Neuronal stem cell (in vitro differentiated cells): ENCODE results near the gene TUBGCP6.

Experiments used
- DNase-seq: peaks from one replicate; pipeline ENCODE4 v3.0.0-alpha.2; 2013; ENCODE audit warnings: low spot score
- H2AFZ ChIP-seq: one replicate; pipeline ENCODE4 v1.6.1; 2013; ENCODE audit warnings: mild to moderate bottlenecking, low read length, inconsistent platforms
- H2AK5ac ChIP-seq: 2 replicates; pipeline ENCODE4 v1.6.1; 2013; ENCODE audit warnings: low read depth, mild to moderate bottlenecking, inconsistent platforms, low read length, moderate library complexity, mixed read lengths
- H2BK120ac ChIP-seq: 2 replicates; pipeline ENCODE4 v1.6.1; 2013; ENCODE audit warnings: low read depth, mild to moderate bottlenecking, inconsistent platforms, low read length, moderate library complexity, mixed read lengths
- H2BK12ac ChIP-seq: one replicate; pipeline ENCODE4 v1.6.1; 2013; ENCODE audit warnings: low read length, inconsistent platforms
- H2BK15ac ChIP-seq: 2 replicates; pipeline ENCODE4 v1.6.1; 2013; ENCODE audit warnings: mild to moderate bottlenecking, low read length, inconsistent platforms, mixed read lengths
- H2BK5ac ChIP-seq: one replicate; pipeline ENCODE4 v1.6.1; 2013; ENCODE audit warnings: inconsistent platforms, mild to moderate bottlenecking, low read length, moderate library complexity
- H3K14ac ChIP-seq: one replicate; pipeline ENCODE4 v1.6.1; 2013; ENCODE audit warnings: low read length, inconsistent platforms
- H3K18ac ChIP-seq: 2 replicates; pipeline ENCODE4 v1.6.1; 2013; ENCODE audit warnings: low read length, inconsistent platforms
- H3K23ac ChIP-seq: 2 replicates; pipeline ENCODE4 v1.6.1; 2013; ENCODE audit warnings: low read depth, mild to moderate bottlenecking, mixed read lengths, low read length, inconsistent platforms; ENCODE audit not compliant: poor library complexity
- H3K27ac ChIP-seq: replicated peaks from 3 replicates; pipeline ENCODE4 v1.5.1; 2013; ENCODE audit warnings: low read length, inconsistent platforms
- H3K27me3 ChIP-seq, 3 experiments: 2 replicates each; pipeline ENCODE4 v1.6.1; 2013; ENCODE audit warnings: low read length in 3 of 3, mild to moderate bottlenecking in 2 of 3, inconsistent platforms in 1 of 3, low read depth in 1 of 3, mixed read lengths in 1 of 3, moderate library complexity in 1 of 3; ENCODE audit not compliant: control insufficient read depth in 3 of 3, insufficient read depth in 3 of 3
- H3K36me3 ChIP-seq, 2 donors: replicated peaks in 1 of 2; 2 replicates each; pipeline ENCODE4 v1.6.1; 2013; ENCODE audit warnings: low read length in 2 of 2; ENCODE audit not compliant: control insufficient read depth in 2 of 2, insufficient read depth in 2 of 2
- H3K4ac ChIP-seq: 2 replicates; pipeline ENCODE4 v1.6.1; 2013; ENCODE audit warnings: inconsistent platforms, mild to moderate bottlenecking, low read length, moderate library complexity
- H3K4me1 ChIP-seq, 2 donors: 1 replicate in 1 of 2; 2 replicates in 1 of 2; pipeline ENCODE4 v1.6.1; 2013; ENCODE audit warnings: low read length in 2 of 2, low read depth in 1 of 2; ENCODE audit not compliant: control insufficient read depth in 2 of 2, insufficient read depth in 1 of 2
- H3K4me2 ChIP-seq: one replicate; pipeline ENCODE4 v1.6.1; 2013; ENCODE audit warnings: mild to moderate bottlenecking, low read length, inconsistent platforms; ENCODE audit not compliant: insufficient read depth, poor library complexity, severe bottlenecking
- H3K4me3 ChIP-seq, 2 donors: 2 replicates each; pipeline ENCODE4 v1.5.1; 2013; ENCODE audit warnings: low read length in 2 of 2, mild to moderate bottlenecking in 2 of 2, inconsistent platforms in 1 of 2, moderate library complexity in 1 of 2
- H3K79me1 ChIP-seq: one replicate; pipeline ENCODE4 v1.6.1; 2013; ENCODE audit warnings: low read depth, mild to moderate bottlenecking, inconsistent platforms, low read length, moderate library complexity
- H3K9ac ChIP-seq: one replicate; pipeline ENCODE4 v1.6.1; 2013; ENCODE audit warnings: mild to moderate bottlenecking, low read depth, low read length, inconsistent platforms; ENCODE audit not compliant: poor library complexity
- H3K9me3 ChIP-seq, 2 donors: replicated peaks in 1 of 2; 2 replicates each; pipeline versions ENCODE3 to v1.6.1; 2013; ENCODE audit warnings: low read length in 2 of 2, mild to moderate bottlenecking in 2 of 2, inconsistent platforms in 1 of 2, low read depth in 1 of 2, mixed read lengths in 1 of 2, moderate library complexity in 1 of 2; ENCODE audit not compliant: control insufficient read depth in 2 of 2, insufficient read depth in 1 of 2
- H4K8ac ChIP-seq: one replicate; pipeline ENCODE4 v1.6.1; 2013; ENCODE audit warnings: low read depth, mild to moderate bottlenecking, inconsistent platforms, low read length, moderate library complexity
- H4K91ac ChIP-seq: one replicate; pipeline ENCODE4 v1.6.1; 2013; ENCODE audit warnings: low read length, low read depth, mild to moderate bottlenecking, inconsistent platforms; ENCODE audit not compliant: poor library complexity
- WGBS, 2 donors: extraction: QIAGEN DNeasy Blood & Tissue Kit; methylation state at CpG; one replicate each; pipeline ENCODE4 v1.1.7; 2013; ENCODE audit warnings: missing lambda C conversion rate in 2 of 2, mixed read lengths in 1 of 2; ENCODE audit not compliant: insufficient read length in 2 of 2, insufficient replicate concordance in 1 of 2; ENCODE audit errors: extremely low coverage in 2 of 2; 5-methylcytosine and 5-hydroxymethylcytosine counted together

The TUBGCP6 gene

GRCh38 chr22:50272044-50272802 lies 27.4 kb upstream of the TUBGCP6 start:
- no peak overlapping the region for H4K8ac ChIP-seq
- peak overlapping the region; percentile 23 for H2BK15ac ChIP-seq
- H3K14ac ChIP-seq: no peak overlapping the region
- no peak overlapping the region for H3K4me3 ChIP-seq
- H2BK120ac ChIP-seq: peak overlapping the region; percentile 92
- peak overlapping the region; percentile 90 for H2AK5ac ChIP-seq
- peak overlapping the region; percentile 83 for H2BK5ac ChIP-seq
- peak overlapping the region; percentile 82 for H3K27ac ChIP-seq
- WGBS, 2 donors: no CpG with 5 or more reads among the region's 26 CpGs
- peak overlapping the region; percentile 46 for H3K9ac ChIP-seq
- no peak overlapping the region for H4K91ac ChIP-seq
- H3K23ac ChIP-seq: no peak overlapping the region
- H3K9me3 ChIP-seq: peaks cover 5 to 7% of the 10 kb centered on the region in 2 donors
- no peak overlapping the region for H3K4ac ChIP-seq
- H3K27me3 ChIP-seq: peaks cover 0 to 9% (median 0%) of the 10 kb centered on the region in 3 experiments
- DNase-seq: peak; percentile 24
- no peak overlapping the region for H2BK12ac ChIP-seq
- H2AFZ ChIP-seq: peak overlapping the region; percentile 55
- H3K36me3 ChIP-seq: peaks cover 19 to 33% of the 10 kb centered on the region in 2 donors
- H3K4me1 ChIP-seq: peaks cover 26 to 29% of the 10 kb centered on the region in 2 donors
- H3K79me1 ChIP-seq: peaks cover 5% of the 10 kb centered on the region
- H3K18ac ChIP-seq: peak overlapping the region; percentile 96
- H3K4me2 ChIP-seq: peak overlapping the region; percentile 60

- peak overlapping the region; percentile 76 for H3K18ac ChIP-seq
- H3K4me2 ChIP-seq: peak overlapping the region; percentile 83
- H3K36me3 ChIP-seq: peaks cover 16 to 31% of the 10 kb centered on the region in 2 donors
- H3K14ac ChIP-seq: no peak overlapping the region
- H4K8ac ChIP-seq: no peak overlapping the region
- H3K27ac ChIP-seq: peak overlapping the region; percentile 93
- peaks cover 5% of the 10 kb centered on the region for H3K79me1 ChIP-seq
- peaks cover 7 to 9% of the 10 kb centered on the region in 2 donors for H3K9me3 ChIP-seq
- H3K27me3 ChIP-seq: peaks cover 0 to 9% (median 0%) of the 10 kb centered on the region in 3 experiments
- H3K4me1 ChIP-seq: peaks cover 26 to 29% of the 10 kb centered on the region in 2 donors
- peak overlapping the region; percentile 60 for H3K9ac ChIP-seq
- H4K91ac ChIP-seq: no peak overlapping the region
- no CpG with 5 or more reads among the region's 45 CpGs for WGBS, 2 donors
- H2BK15ac ChIP-seq: peak overlapping the region; percentile 92
- DNase-seq: peak; percentile 89
- H2BK120ac ChIP-seq: no peak overlapping the region
- H2AK5ac ChIP-seq: peak overlapping the region; percentile 93
- H2BK5ac ChIP-seq: peak overlapping the region; percentile 87
- peak overlapping the region; percentile 35 to 67 for H3K4me3 ChIP-seq
- H3K23ac ChIP-seq: no peak overlapping the region
- H2AFZ ChIP-seq: peak overlapping the region; percentile 83
- no peak overlapping the region for H3K4ac ChIP-seq
- H2BK12ac ChIP-seq: no peak overlapping the region
Measured at GRCh38 chr22:50271519-50271970, 26.7 kb upstream of the TUBGCP6 start.

GRCh38 chr22:50270666-50271394 lies 26.0 kb upstream of the TUBGCP6 start:
- WGBS, 2 donors: no CpG with 5 or more reads among the region's 53 CpGs
- peaks cover 4 to 6% of the 10 kb centered on the region in 2 donors for H3K9me3 ChIP-seq
- H3K27ac ChIP-seq: peak overlapping the region; percentile 93
- no peak overlapping the region for H2BK12ac ChIP-seq
- H3K79me1 ChIP-seq: peaks cover 2% of the 10 kb centered on the region
- H3K36me3 ChIP-seq: peaks cover 9 to 28% of the 10 kb centered on the region in 2 donors
- H4K8ac ChIP-seq: no peak overlapping the region
- H2BK5ac ChIP-seq: peak overlapping the region; percentile 87
- H3K14ac ChIP-seq: no peak overlapping the region
- peak overlapping the region; percentile 63 for H2BK120ac ChIP-seq
- H3K4me2 ChIP-seq: peak overlapping the region; percentile 83
- no peak overlapping the region for H3K9ac ChIP-seq
- H4K91ac ChIP-seq: no peak overlapping the region
- H2AK5ac ChIP-seq: peak overlapping the region; percentile 93
- H3K18ac ChIP-seq: peak overlapping the region; percentile 94
- H3K4me3 ChIP-seq: peak overlapping the region; percentile 66 to 67
- peak overlapping the region; percentile 92 for H2BK15ac ChIP-seq
- H3K4ac ChIP-seq: no peak overlapping the region
- peaks cover 26 to 29% of the 10 kb centered on the region in 2 donors for H3K4me1 ChIP-seq
- H3K23ac ChIP-seq: peak overlapping the region; percentile 67
- peaks cover 0 to 9% (median 0%) of the 10 kb centered on the region in 3 experiments for H3K27me3 ChIP-seq
- H2AFZ ChIP-seq: peak overlapping the region; percentile 83
- DNase-seq: peak; percentile 82
